ENCODE results near the gene ATG10.

GRCh38 chr5:82165740-82166530 lies 194.1 kb downstream of the ATG10 start:
- TF ChIP-seq TEAD4 (CRISPR knock-in tag; IDR thresholded peaks at IDR 0.05), result no peak
- TF ChIP-seq, protein P1, sequence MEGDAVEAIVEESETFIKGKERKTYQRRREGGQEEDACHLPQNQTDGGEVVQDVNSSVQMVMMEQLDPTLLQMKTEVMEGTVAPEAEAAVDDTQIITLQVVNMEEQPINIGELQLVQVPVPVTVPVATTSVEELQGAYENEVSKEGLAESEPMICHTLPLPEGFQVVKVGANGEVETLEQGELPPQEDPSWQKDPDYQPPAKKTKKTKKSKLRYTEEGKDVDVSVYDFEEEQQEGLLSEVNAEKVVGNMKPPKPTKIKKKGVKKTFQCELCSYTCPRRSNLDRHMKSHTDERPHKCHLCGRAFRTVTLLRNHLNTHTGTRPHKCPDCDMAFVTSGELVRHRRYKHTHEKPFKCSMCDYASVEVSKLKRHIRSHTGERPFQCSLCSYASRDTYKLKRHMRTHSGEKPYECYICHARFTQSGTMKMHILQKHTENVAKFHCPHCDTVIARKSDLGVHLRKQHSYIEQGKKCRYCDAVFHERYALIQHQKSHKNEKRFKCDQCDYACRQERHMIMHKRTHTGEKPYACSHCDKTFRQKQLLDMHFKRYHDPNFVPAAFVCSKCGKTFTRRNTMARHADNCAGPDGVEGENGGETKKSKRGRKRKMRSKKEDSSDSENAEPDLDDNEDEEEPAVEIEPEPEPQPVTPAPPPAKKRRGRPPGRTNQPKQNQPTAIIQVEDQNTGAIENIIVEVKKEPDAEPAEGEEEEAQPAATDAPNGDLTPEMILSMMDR (IDR thresholded peaks at IDR 0.05), result 0 out of 2 replicates have a peak, but pooled peaks have one; percentile 18
- TF ChIP-seq E2F4 (CRISPR knock-in tag; IDR thresholded peaks at IDR 0.05; ENCODE audit: borderline replicate concordance, low read depth), result no peak
- TF ChIP-seq, protein P2, sequence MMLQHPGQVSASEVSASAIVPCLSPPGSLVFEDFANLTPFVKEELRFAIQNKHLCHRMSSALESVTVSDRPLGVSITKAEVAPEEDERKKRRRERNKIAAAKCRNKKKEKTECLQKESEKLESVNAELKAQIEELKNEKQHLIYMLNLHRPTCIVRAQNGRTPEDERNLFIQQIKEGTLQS (CRISPR knock-in tag; conservative IDR thresholded peaks at IDR 0.05), result no peak
- TF ChIP-seq ESRRA (CRISPR knock-in tag; IDR thresholded peaks at IDR 0.05; ENCODE audit: borderline replicate concordance), result no peak
- TF ChIP-seq, protein P3, sequence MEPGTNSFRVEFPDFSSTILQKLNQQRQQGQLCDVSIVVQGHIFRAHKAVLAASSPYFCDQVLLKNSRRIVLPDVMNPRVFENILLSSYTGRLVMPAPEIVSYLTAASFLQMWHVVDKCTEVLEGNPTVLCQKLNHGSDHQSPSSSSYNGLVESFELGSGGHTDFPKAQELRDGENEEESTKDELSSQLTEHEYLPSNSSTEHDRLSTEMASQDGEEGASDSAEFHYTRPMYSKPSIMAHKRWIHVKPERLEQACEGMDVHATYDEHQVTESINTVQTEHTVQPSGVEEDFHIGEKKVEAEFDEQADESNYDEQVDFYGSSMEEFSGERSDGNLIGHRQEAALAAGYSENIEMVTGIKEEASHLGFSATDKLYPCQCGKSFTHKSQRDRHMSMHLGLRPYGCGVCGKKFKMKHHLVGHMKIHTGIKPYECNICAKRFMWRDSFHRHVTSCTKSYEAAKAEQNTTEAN (CRISPR knock-in tag; IDR thresholded peaks at IDR 0.05), result no peak
- TF ChIP-seq, protein P4, sequence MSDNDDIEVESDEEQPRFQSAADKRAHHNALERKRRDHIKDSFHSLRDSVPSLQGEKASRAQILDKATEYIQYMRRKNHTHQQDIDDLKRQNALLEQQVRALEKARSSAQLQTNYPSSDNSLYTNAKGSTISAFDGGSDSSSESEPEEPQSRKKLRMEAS (CRISPR knock-in tag; IDR thresholded peaks at IDR 0.05), result no peak
- no peak for TF ChIP-seq USF2 (CRISPR knock-in tag; IDR thresholded peaks at IDR 0.05)
- no peak for TF ChIP-seq MLX (CRISPR knock-in tag; IDR thresholded peaks at IDR 0.05)
- no peak for TF ChIP-seq SP1 (CRISPR knock-in tag; conservative IDR thresholded peaks at IDR 0.05)
- TF ChIP-seq E2F1 (CRISPR knock-in tag; IDR thresholded peaks at IDR 0.05), result no peak
- TF ChIP-seq, protein P5, sequence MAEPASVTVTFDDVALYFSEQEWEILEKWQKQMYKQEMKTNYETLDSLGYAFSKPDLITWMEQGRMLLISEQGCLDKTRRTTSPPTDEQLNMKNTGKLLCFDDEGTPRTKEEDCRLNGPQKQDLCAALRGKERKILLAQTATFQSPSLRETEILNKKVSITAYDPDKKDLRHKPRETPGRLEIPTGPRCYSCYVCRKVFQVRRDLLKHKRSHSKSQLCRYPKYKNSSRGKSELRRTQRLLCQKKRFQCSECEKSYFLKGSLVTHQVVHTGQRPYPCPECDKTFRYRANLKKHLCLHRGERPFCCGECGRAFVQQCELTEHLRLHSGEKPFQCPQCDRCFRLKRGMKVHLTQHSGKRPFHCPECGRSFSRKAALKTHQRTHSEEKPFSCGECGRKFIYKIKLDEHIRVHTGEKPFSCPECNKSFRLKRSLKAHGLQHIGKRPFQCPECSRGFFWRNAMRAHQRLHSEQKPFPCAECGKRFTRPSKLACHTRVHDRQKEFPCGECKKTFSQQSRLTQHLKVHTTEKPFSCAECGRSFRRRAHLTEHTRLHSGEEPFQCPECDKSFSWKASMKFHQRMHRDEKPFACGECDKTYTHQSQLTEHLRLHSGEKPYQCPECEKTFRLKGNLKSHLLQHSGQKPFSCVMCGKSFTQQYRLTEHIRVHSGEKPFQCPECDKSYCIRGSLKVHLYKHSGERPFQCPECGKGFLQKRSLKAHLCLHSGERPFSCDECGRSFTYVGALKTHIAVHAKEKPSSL (CRISPR knock-in tag; conservative IDR thresholded peaks at IDR 0.05), result no peak

Data from WTC11 (cell line).